Heart left ventricle (tissue), 13 donors: Measurements from ENCODE around the gene WHRN.

Experiments used
- POLR2A ChIP-seq, 2 donors: fragments of 450-650 bp; IDR thresholded peaks; one replicate each; pipeline ENCODE4 v1.6.1; 2017; ENCODE audit warnings: antibody characterized with exemption in 2 of 2, mild to moderate bottlenecking in 2 of 2, moderate library complexity in 2 of 2
- TF ChIP-seq, protein P1 (sequence below), 12 donors: fragments of 200-600 bp; sonication (generic) in 4 of 12; IDR thresholded peaks; one replicate each; pipeline versions ENCODE4 v1.5.0 to v1.8.0; 2018 to 2022; ENCODE audit warnings: antibody characterized with exemption in 12 of 12, mild to moderate bottlenecking in 5 of 12
- donor health status: ischemic (EF 13 %, LVEDD 7.1; RV severe dilation, severe dysfunction).
- donor health status: DM: no; HTN: yes; CAD: no.
- donor health status: DM: no; HTN: no; CAD: no.
- donor health status: ischemic (EF 25% LVEDD 6.9; RV normal size, moderate dysfunction).
- donor health status: ischemic (EF 25% LVEDD 5.7; RV mildly dilated, moderate dysfunction).
- donor health status: ischemic (EF 35%, LVEDD 5.7; RV mildly dilated, moderate dysfunction).
- donor health status: nonischemic (EF 11% LVEDD 7.7; RV severe dilation, severe dysfunction).
- donor health status: DM: yes; HTN: yes; CAD: no.
- donor health status: PGD.
- donor health status: ischemic (EF 29% LVEDD 5.4; RV normal size, mild dysfunction).
- donor health status: nonischemic (EF 23%, LVEDD 6.1; RV moderate dilation, normal function).

DNA sequence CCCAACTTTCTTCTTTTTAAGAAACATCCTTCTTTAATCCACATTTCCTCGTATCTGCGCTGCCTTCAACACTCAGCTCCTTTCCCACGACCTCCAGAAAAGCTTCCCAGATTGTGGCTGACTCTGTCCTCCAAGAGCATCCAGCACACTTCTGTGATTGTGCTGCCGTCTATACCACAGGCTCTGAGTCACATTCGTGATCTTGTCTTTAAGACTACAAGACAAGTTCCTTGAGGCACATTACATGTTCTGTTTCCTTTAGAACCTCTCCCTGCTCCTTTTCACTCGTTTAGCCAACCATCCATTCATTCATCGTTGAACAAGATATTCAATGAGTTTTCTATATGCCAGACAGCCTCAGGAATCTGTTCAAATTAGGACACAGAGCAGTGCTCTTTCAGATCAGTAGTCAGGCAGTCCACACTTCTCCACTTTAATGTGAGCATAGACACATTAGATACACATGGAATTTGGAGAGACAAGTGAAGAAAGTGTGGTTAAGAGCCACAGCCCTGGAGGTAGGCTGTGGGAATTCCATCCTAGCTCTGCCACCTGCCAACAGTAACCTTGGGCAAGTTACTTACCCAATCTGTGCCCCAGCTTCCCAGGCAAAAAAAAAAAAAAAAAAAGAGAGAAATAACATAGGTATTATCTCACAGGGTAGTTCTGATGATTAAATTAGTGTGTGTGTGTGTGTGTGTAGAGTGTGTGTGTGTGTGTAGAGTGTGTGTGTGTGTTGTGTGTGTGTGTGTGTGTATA, 18.9 kb downstream of the WHRN start:
- TF ChIP-seq, protein P1, sequence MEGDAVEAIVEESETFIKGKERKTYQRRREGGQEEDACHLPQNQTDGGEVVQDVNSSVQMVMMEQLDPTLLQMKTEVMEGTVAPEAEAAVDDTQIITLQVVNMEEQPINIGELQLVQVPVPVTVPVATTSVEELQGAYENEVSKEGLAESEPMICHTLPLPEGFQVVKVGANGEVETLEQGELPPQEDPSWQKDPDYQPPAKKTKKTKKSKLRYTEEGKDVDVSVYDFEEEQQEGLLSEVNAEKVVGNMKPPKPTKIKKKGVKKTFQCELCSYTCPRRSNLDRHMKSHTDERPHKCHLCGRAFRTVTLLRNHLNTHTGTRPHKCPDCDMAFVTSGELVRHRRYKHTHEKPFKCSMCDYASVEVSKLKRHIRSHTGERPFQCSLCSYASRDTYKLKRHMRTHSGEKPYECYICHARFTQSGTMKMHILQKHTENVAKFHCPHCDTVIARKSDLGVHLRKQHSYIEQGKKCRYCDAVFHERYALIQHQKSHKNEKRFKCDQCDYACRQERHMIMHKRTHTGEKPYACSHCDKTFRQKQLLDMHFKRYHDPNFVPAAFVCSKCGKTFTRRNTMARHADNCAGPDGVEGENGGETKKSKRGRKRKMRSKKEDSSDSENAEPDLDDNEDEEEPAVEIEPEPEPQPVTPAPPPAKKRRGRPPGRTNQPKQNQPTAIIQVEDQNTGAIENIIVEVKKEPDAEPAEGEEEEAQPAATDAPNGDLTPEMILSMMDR (IDR thresholded peaks at IDR 0.05): no peak
- no peak for TF ChIP-seq POLR2A (IDR thresholded peaks at IDR 0.05)
